HepG2 (cell line): ENCODE results near the gene RRP36.

Experiments
- ELF4 ChIP-seq: sonication (generic); formaldehyde crosslinking; IDR thresholded peaks from 2 replicates; pipeline ENCODE4 v1.5.0; 2020; ENCODE audit warnings: missing genetic modification reagents, mild to moderate bottlenecking, moderate library complexity, borderline replicate concordance
- POLR2A ChIP-seq, 2 experiments: IDR thresholded peaks; 2 replicates each; pipeline ENCODE4 v1.6.1; 2011; ENCODE audit warnings: low read depth in 2 of 2, low read length in 2 of 2, mild to moderate bottlenecking in 1 of 2, moderate library complexity in 1 of 2; ENCODE audit not compliant: insufficient read depth in 1 of 2
- TAF1 ChIP-seq: sonication (generic); formaldehyde crosslinking; IDR thresholded peaks from 2 replicates; pipeline ENCODE4 v1.4.0; 2020; ENCODE audit warnings: missing genetic modification reagents
- ZNF558 ChIP-seq: sonication (generic); formaldehyde crosslinking; IDR thresholded peaks from 2 replicates; pipeline ENCODE4 v1.9.0; 2022; ENCODE audit warnings: mild to moderate bottlenecking, missing genetic modification reagents, borderline replicate concordance
- TF ChIP-seq, protein P1 (sequence below): sonication (generic); formaldehyde crosslinking; IDR thresholded peaks from 2 replicates; pipeline ENCODE4 v1.5.0; 2020; ENCODE audit warnings: mild to moderate bottlenecking, missing genetic modification reagents, moderate library complexity
- TF ChIP-seq, protein P2 (sequence below): sonication (generic); formaldehyde crosslinking; IDR thresholded peaks from 2 replicates; pipeline ENCODE4 v1.4.0; 2020; ENCODE audit warnings: low read depth, missing genetic modification reagents
- TF ChIP-seq, protein P3 (sequence below): sonication (generic); formaldehyde crosslinking; IDR thresholded peaks from 2 replicates; pipeline ENCODE4 v1.4.0; 2020; ENCODE audit warnings: missing genetic modification reagents
- TF ChIP-seq, protein P4 (sequence below): sonication (generic); formaldehyde crosslinking; IDR thresholded peaks from 2 replicates; pipeline ENCODE4 v1.5.0; 2020; ENCODE audit warnings: mild to moderate bottlenecking, missing genetic modification reagents
- TF ChIP-seq, protein P5 (sequence below): sonication (generic); formaldehyde crosslinking; IDR thresholded peaks from 2 replicates; pipeline ENCODE4 v1.4.0; 2020; ENCODE audit warnings: missing genetic modification reagents

DNA sequence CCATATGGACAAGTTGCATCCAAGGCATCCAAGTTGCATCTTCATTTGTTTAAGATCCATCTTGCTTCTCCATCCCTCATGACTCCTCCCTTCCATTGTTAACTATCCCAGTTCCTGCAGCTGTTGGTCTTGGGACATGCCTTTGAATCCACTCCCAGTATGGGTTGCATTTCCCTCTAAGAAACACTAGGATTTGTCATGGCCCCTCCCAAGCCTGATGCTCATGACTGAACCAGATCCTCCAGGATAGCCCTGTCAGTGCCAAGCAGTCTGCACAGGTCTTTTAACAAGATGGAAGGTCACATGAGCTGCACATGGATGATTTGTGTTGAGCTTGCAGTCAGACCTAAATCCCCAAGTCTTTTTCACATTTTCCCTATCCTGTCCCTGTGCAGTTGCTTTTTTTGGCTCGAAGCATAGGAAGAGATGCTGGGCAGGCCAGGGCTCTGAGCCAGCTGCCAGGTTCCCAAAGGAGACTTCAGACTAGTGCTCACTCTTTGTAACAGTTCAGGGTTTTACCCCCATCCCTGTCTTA lies 32.9 kb upstream of the RRP36 start:
- TF ChIP-seq, protein P1, sequence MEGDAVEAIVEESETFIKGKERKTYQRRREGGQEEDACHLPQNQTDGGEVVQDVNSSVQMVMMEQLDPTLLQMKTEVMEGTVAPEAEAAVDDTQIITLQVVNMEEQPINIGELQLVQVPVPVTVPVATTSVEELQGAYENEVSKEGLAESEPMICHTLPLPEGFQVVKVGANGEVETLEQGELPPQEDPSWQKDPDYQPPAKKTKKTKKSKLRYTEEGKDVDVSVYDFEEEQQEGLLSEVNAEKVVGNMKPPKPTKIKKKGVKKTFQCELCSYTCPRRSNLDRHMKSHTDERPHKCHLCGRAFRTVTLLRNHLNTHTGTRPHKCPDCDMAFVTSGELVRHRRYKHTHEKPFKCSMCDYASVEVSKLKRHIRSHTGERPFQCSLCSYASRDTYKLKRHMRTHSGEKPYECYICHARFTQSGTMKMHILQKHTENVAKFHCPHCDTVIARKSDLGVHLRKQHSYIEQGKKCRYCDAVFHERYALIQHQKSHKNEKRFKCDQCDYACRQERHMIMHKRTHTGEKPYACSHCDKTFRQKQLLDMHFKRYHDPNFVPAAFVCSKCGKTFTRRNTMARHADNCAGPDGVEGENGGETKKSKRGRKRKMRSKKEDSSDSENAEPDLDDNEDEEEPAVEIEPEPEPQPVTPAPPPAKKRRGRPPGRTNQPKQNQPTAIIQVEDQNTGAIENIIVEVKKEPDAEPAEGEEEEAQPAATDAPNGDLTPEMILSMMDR (CRISPR knock-in tag) = no peak
- TF ChIP-seq, protein P2, sequence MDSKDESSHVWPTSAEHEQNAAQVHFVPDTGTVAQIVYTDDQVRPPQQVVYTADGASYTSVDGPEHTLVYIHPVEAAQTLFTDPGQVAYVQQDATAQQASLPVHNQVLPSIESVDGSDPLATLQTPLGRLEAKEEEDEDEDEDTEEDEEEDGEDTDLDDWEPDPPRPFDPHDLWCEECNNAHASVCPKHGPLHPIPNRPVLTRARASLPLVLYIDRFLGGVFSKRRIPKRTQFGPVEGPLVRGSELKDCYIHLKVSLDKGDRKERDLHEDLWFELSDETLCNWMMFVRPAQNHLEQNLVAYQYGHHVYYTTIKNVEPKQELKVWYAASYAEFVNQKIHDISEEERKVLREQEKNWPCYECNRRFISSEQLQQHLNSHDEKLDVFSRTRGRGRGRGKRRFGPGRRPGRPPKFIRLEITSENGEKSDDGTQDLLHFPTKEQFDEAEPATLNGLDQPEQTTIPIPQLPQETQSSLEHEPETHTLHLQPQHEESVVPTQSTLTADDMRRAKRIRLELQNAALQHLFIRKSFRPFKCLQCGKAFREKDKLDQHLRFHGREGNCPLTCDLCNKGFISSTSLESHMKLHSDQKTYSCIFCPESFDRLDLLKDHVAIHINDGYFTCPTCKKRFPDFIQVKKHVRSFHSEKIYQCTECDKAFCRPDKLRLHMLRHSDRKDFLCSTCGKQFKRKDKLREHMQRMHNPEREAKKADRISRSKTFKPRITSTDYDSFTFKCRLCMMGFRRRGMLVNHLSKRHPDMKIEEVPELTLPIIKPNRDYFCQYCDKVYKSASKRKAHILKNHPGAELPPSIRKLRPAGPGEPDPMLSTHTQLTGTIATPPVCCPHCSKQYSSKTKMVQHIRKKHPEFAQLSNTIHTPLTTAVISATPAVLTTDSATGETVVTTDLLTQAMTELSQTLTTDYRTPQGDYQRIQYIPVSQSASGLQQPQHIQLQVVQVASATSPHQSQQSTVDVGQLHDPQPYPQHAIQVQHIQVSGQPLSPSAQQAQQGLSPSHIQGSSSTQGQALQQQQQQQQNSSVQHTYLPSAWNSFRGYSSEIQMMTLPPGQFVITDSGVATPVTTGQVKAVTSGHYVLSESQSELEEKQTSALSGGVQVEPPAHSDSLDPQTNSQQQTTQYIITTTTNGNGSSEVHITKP (CRISPR knock-in tag) = no peak
- TF ChIP-seq ZNF558 (no peak), POLR2A (IDR thresholded peaks at IDR 0.05; ENCODE audit: insufficient read depth in 1 of 2, low read depth in 2 of 2, low read length in 2 of 2) (no peak), TAF1 (CRISPR knock-in tag) (no peak), ELF4 (CRISPR knock-in tag) (no peak)
- TF ChIP-seq, protein P3, sequence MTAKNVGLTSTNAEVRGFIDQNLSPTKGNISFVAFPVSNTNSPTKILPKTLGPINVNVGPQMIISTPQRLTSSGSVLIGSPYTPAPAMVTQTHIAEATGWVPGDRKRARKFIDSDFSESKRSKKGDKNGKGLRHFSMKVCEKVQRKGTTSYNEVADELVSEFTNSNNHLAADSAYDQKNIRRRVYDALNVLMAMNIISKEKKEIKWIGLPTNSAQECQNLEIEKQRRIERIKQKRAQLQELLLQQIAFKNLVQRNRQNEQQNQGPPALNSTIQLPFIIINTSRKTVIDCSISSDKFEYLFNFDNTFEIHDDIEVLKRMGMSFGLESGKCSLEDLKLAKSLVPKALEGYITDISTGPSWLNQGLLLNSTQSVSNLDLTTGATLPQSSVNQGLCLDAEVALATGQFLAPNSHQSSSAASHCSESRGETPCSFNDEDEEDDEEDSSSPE (CRISPR knock-in tag) = no peak
- TF ChIP-seq, protein P4, sequence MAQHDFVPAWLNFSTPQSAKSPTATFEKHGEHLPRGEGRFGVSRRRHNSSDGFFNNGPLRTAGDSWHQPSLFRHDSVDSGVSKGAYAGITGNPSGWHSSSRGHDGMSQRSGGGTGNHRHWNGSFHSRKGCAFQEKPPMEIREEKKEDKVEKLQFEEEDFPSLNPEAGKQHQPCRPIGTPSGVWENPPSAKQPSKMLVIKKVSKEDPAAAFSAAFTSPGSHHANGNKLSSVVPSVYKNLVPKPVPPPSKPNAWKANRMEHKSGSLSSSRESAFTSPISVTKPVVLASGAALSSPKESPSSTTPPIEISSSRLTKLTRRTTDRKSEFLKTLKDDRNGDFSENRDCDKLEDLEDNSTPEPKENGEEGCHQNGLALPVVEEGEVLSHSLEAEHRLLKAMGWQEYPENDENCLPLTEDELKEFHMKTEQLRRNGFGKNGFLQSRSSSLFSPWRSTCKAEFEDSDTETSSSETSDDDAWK (CRISPR knock-in tag) = no peak
- TF ChIP-seq, protein P5, sequence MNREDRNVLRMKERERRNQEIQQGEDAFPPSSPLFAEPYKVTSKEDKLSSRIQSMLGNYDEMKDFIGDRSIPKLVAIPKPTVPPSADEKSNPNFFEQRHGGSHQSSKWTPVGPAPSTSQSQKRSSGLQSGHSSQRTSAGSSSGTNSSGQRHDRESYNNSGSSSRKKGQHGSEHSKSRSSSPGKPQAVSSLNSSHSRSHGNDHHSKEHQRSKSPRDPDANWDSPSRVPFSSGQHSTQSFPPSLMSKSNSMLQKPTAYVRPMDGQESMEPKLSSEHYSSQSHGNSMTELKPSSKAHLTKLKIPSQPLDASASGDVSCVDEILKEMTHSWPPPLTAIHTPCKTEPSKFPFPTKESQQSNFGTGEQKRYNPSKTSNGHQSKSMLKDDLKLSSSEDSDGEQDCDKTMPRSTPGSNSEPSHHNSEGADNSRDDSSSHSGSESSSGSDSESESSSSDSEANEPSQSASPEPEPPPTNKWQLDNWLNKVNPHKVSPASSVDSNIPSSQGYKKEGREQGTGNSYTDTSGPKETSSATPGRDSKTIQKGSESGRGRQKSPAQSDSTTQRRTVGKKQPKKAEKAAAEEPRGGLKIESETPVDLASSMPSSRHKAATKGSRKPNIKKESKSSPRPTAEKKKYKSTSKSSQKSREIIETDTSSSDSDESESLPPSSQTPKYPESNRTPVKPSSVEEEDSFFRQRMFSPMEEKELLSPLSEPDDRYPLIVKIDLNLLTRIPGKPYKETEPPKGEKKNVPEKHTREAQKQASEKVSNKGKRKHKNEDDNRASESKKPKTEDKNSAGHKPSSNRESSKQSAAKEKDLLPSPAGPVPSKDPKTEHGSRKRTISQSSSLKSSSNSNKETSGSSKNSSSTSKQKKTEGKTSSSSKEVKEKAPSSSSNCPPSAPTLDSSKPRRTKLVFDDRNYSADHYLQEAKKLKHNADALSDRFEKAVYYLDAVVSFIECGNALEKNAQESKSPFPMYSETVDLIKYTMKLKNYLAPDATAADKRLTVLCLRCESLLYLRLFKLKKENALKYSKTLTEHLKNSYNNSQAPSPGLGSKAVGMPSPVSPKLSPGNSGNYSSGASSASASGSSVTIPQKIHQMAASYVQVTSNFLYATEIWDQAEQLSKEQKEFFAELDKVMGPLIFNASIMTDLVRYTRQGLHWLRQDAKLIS (CRISPR knock-in tag) = no peak
